Endothelial cell of umbilical vein (primary cell): ENCODE results near the gene GPR176. TPM values are rescaled to one million over a fixed set of nuclear protein-coding genes. Genes with fewer than 3 reads are reported as not detected.

Experiments
- BruUV-seq: library from RNA; stranded (reverse); fragments of 400-500 nt; replicated peaks from 2 replicates; lab custom pipeline; 2021; lab: Mats Ljungman, UMichigan
- CTCF ChIA-PET: fragments of 300-600, 350-600 bp; sonication (Branson Sonifier 250); formaldehyde crosslinking; loops from one replicate; lab custom pipeline; 2021; ENCODE audit warnings: antibody characterized with exemption, inconsistent platforms; lab: Charles Lee
- POLR2A ChIA-PET: fragments of 300-600, 350-600 bp; sonication (Branson Sonifier 250); formaldehyde crosslinking; loops from one replicate; lab custom pipeline; 2021; ENCODE audit warnings: antibody characterized with exemption, inconsistent platforms; lab: Charles Lee
- DNase-seq: peaks from one replicate; pipeline ENCODE4 v3.0.0-alpha.2; 2011; ENCODE audit warnings: low read depth, low spot score
- FAIRE-seq: peaks from 2 replicates; lab custom pipeline; 2011; peaks lifted over from hg19 to GRCh38; lab: Jason Lieb, UNC
- H2AFZ ChIP-seq: 2 replicates; pipeline ENCODE4 v1.6.0; 2012; ENCODE audit warnings: low read depth, low read length, control low read depth, inconsistent platforms
- H3K27ac ChIP-seq: 2 replicates; pipeline ENCODE4 v1.5.1; 2011; ENCODE audit warnings: low read depth, mild to moderate bottlenecking, control low read depth, low read length, moderate library complexity; ENCODE audit not compliant: insufficient read depth
- H3K27me3 ChIP-seq, 2 experiments: 2 replicates each; pipeline versions ENCODE4 v1.6.0 to v1.6.1; 2011; ENCODE audit warnings: low read length in 2 of 2, mixed read lengths in 1 of 2; ENCODE audit not compliant: control insufficient read depth in 2 of 2, insufficient read depth in 2 of 2
- H3K36me3 ChIP-seq, 2 experiments: 2 replicates in 1 of 2; 3 replicates in 1 of 2; pipeline ENCODE4 v1.5.1; 2011; ENCODE audit warnings: low read length in 2 of 2, mild to moderate bottlenecking in 1 of 2, moderate library complexity in 1 of 2; ENCODE audit not compliant: control insufficient read depth in 2 of 2, insufficient read depth in 2 of 2; ENCODE audit errors: extremely low read depth in 1 of 2
- H3K4me1 ChIP-seq: 3 replicates; pipeline ENCODE4 v1.5.1; 2011; ENCODE audit warnings: mild to moderate bottlenecking, low read length; ENCODE audit not compliant: control insufficient read depth, insufficient read depth; ENCODE audit errors: extremely low read depth
- H3K4me2 ChIP-seq: 2 replicates; pipeline ENCODE4 v1.6.1; 2011; ENCODE audit warnings: low read length, control low read depth, mixed read lengths; ENCODE audit not compliant: insufficient read depth
- H3K4me3 ChIP-seq, 3 experiments: fragments of 200-600 bp in 1 of 3; sonication (generic), shearing (Covaris generic) in 1 of 3; replicated peaks in 1 of 3; 2 replicates each; pipeline ENCODE4 v1.5.1; 2011 to 2016; ENCODE audit warnings: control low read depth in 3 of 3, low read length in 3 of 3, mild to moderate bottlenecking in 2 of 3, inconsistent platforms in 1 of 3, low read depth in 1 of 3, moderate library complexity in 1 of 3; ENCODE audit not compliant: insufficient read depth in 1 of 3
- H3K79me2 ChIP-seq: 2 replicates; pipeline ENCODE4 v1.6.0; 2012; ENCODE audit warnings: low read length, inconsistent platforms; ENCODE audit not compliant: control insufficient read depth, insufficient read depth
- H3K9ac ChIP-seq: replicated peaks from 2 replicates; pipeline ENCODE3; 2011; ENCODE audit warnings: low read length, control low read depth; ENCODE audit not compliant: insufficient read depth; ENCODE audit errors: extremely low read depth
- H3K9me1 ChIP-seq: replicated peaks from 3 replicates; pipeline ENCODE4 v1.6.0; 2011; ENCODE audit warnings: mild to moderate bottlenecking, low read length; ENCODE audit not compliant: control insufficient read depth, insufficient read depth; ENCODE audit errors: extremely low read depth
- H3K9me3 ChIP-seq: replicated peaks from 2 replicates; pipeline ENCODE4 v1.5.1; 2012; ENCODE audit warnings: low read length, inconsistent platforms; ENCODE audit not compliant: control insufficient read depth, insufficient read depth
- H4K20me1 ChIP-seq: replicated peaks from 2 replicates; pipeline ENCODE3; 2011; ENCODE audit warnings: mild to moderate bottlenecking, low read length; ENCODE audit not compliant: control insufficient read depth, insufficient read depth; ENCODE audit errors: extremely low read depth
- CTCF ChIP-seq, 2 donors: IDR thresholded peaks; 1 replicate in 1 of 2; 2 replicates in 1 of 2; pipeline ENCODE4 v1.5.1; 2011; ENCODE audit warnings: low read length in 2 of 2, mild to moderate bottlenecking in 2 of 2, moderate library complexity in 2 of 2, control low read depth in 1 of 2, inconsistent platforms in 1 of 2, low read depth in 1 of 2; ENCODE audit not compliant: insufficient read depth in 1 of 2; ENCODE audit errors: extremely low read depth in 1 of 2
- EZH2 ChIP-seq: IDR thresholded peaks from 2 replicates; pipeline ENCODE4 v1.6.1; 2012; ENCODE audit warnings: borderline replicate concordance, low read depth, mild to moderate bottlenecking, moderate library complexity, low read length, inconsistent platforms; ENCODE audit not compliant: severe bottlenecking
- FOS ChIP-seq: IDR thresholded peaks from 2 replicates; pipeline ENCODE4 v1.6.1; 2011; ENCODE audit warnings: mild to moderate bottlenecking, low read length, moderate library complexity, borderline replicate concordance; ENCODE audit not compliant: insufficient read depth
- GATA2 ChIP-seq: IDR thresholded peaks from 2 replicates; pipeline ENCODE4 v1.7.0; 2011; ENCODE audit warnings: low read depth, mild to moderate bottlenecking, moderate library complexity, mixed read lengths, low read length; ENCODE audit not compliant: insufficient read length, insufficient read depth
- JUN ChIP-seq: IDR thresholded peaks from 2 replicates; pipeline ENCODE4 v1.6.1; 2011; ENCODE audit warnings: borderline replicate concordance, low read depth; ENCODE audit not compliant: insufficient read length, insufficient read depth
- MAX ChIP-seq: IDR thresholded peaks from 2 replicates; pipeline ENCODE4 v1.6.1; 2011; ENCODE audit not compliant: insufficient read depth, insufficient read length
- MYC ChIP-seq: IDR thresholded peaks from one replicate; pipeline ENCODE4 v1.6.1; 2011; ENCODE audit warnings: mild to moderate bottlenecking, low read depth, low read length
- POLR2A ChIP-seq: IDR thresholded peaks from 2 replicates; pipeline ENCODE4 v1.6.1; 2012; ENCODE audit warnings: low read depth, mild to moderate bottlenecking, control low read depth, low read length
- POLR2AphosphoS5 ChIP-seq: IDR thresholded peaks from 2 replicates; pipeline ENCODE4 v1.6.1; 2012; ENCODE audit warnings: low read depth, mild to moderate bottlenecking, control low read depth, low read length, moderate library complexity; ENCODE audit not compliant: insufficient read depth
- dilution Hi-C: fragments of 300-500 bp; cut with MboI; formaldehyde crosslinking; loops from one replicate; pipeline ENCODE4 v1.15.0; 2019; ENCODE audit warnings: low sequenced_read_pairs; ENCODE audit not compliant: extremely low pct_ligation_motif_present
- intact Hi-C: fragments of 100-400 bp; cut with micrococcal nuclease; formaldehyde crosslinking; loops from one replicate; pipeline ENCODE4 v1.10.0; 2022
- polyA plus RNA-seq, 4 experiments: library from polyadenylated mRNA; depleted of rRNA in 3 of 4; stranded (reverse) in 3 of 4; unstranded in 1 of 4; fragments of >200 nt; gene quantifications; 2 replicates each; pipeline versions ENCODE4 v1.2.1 to v1.2.3, GENCODE V29; 2011 to 2012; ENCODE audit warnings: missing spikeins in 1 of 4
- total RNA-seq: library from RNA; stranded (reverse); gene quantifications from 2 replicates; pipeline ENCODE4 v1.2.3, GENCODE V29; 2021

The GPR176 gene
- total and polyA plus RNA-seq, 2 donors (not counting 3 experiments of a cell fraction or from before 2014, with no cell fraction given) = 35.3 to 68.7 TPM

GRCh38 chr15:39855400-39855799 is 64.7 kb downstream of the GPR176 start:
- FAIRE-seq (no peak), DNase-seq (no peak)
- peaks cover 7% of the 10 kb centered on the region for H3K79me2 ChIP-seq
- dilution Hi-C loops (no loop called here), intact Hi-C loops (no loop called here)
- H3K27me3 ChIP-seq = no peaks in the 10 kb centered on the region
- H3K4me2 ChIP-seq = no peak overlapping the region
- ChIA-PET CTCF (interaction anchor here (0.6 kb wide), 1 partner anchor 54 kb away, joined by 3 read pairs; no protein-coding TSS in a partner anchor), POLR2A (no interaction called here)
- H3K9me1 ChIP-seq = no peaks in the 10 kb centered on the region
- H3K36me3 ChIP-seq = no peaks in the 10 kb centered on the region
- no peak overlapping the region for H3K4me3 ChIP-seq
- TF ChIP-seq CTCF (IDR thresholded peaks at IDR 0.05; ENCODE audit: extremely low read depth in 1 of 2, insufficient read depth in 1 of 2, low read depth in 1 of 2, low read length in 2 of 2) (no peak), POLR2A (no peak), FOS (no peak), POLR2AphosphoS5 (no peak), EZH2 (no peak), MAX (no peak), MYC (no peak), GATA2 (no peak), JUN (no peak)
- no peaks in the 10 kb centered on the region for H4K20me1 ChIP-seq
- no peak overlapping the region for H3K9ac ChIP-seq
- H3K4me1 ChIP-seq = peaks cover 15% of the 10 kb centered on the region
- H3K9me3 ChIP-seq = no peaks in the 10 kb centered on the region
- no peak overlapping the region for H2AFZ ChIP-seq
- no peak overlapping the region for H3K27ac ChIP-seq
- BruUV-seq = no TSS peak
